Pons (tissue), 1 donor: ENCODE data around the gene CHADL.
A peak's percentile ranks its signal among the peaks of the same experiment; 100 is the strongest.

ENCODE experiments used
- DNase-seq: peaks from one replicate; pipeline ENCODE4 v3.0.0-alpha.2; 2016; ENCODE audit warnings: low spot score

Gene CHADL

GRCh38 chr22:41229730-41230400, 10.9 kb downstream of the CHADL start:
- DNase-seq, result no peak

GRCh38 chr22:41229215-41229614, 11.5 kb downstream of the CHADL start:
- DNase-seq, result no peak

GRCh38 chr22:41226723-41227655, 13.7 kb downstream of the CHADL start:
- DNase-seq, result peak; percentile 66

GRCh38 chr22:41223535-41223934, 17.2 kb downstream of the CHADL start:
- DNase-seq, result no peak

- DNase-seq, result no peak
Measured at GRCh38 chr22:41222846-41223507, 17.8 kb downstream of the CHADL start.

- DNase-seq, result peak; percentile 81
Measured at GRCh38 chr22:41217553-41218157, 23.1 kb downstream of the CHADL start.

- DNase-seq, result no peak
Measured at GRCh38 chr22:41216984-41217383, 23.7 kb downstream of the CHADL start.

- no peak for DNase-seq
Measured at GRCh38 chr22:41215926-41216325, 24.8 kb downstream of the CHADL start.

GRCh38 chr22:41215409-41215808, 25.3 kb downstream of the CHADL start:
- DNase-seq, result no peak

GRCh38 chr22:41206719-41207118, 34.0 kb downstream of the CHADL start:
- no peak for DNase-seq

GRCh38 chr22:41204992-41205900, 35.5 kb downstream of the CHADL start, which contains the start of gene L3MBTL2:
Gene L3MBTL2 (plus strand): TSS chr22:41205312. CDS start chr22:41205363, 51 bp downstream.
- DNase-seq, result peak; percentile 98

GRCh38 chr22:41204066-41204465, 36.7 kb downstream of the CHADL start:
- DNase-seq, result no peak

- no peak for DNase-seq
Measured at GRCh38 chr22:41203118-41203517, 37.6 kb downstream of the CHADL start.

- no peak for DNase-seq
Measured at GRCh38 chr22:41201141-41201540, 39.6 kb downstream of the CHADL start.

- DNase-seq, result no peak
Measured at GRCh38 chr22:41198027-41198580, 42.6 kb downstream of the CHADL start.

- peak; percentile 68 for DNase-seq
Measured at GRCh38 chr22:41197038-41197972, 43.4 kb downstream of the CHADL start.

- no peak for DNase-seq
Measured at GRCh38 chr22:41193829-41194228, 46.9 kb downstream of the CHADL start.

- DNase-seq, result no peak
Measured at GRCh38 chr22:41191467-41191866, 49.3 kb downstream of the CHADL start.

- DNase-seq, result no peak
Measured at GRCh38 chr22:41184679-41185078, 56.1 kb downstream of the CHADL start.
